ENCODE data around the gene PALM3. TPM values are rescaled to one million over a fixed set of nuclear protein-coding genes. Genes with fewer than 3 reads are reported as not detected.
"Not testable (repeated sequence)": the region's sequence is repeated elsewhere in the genome, so short reads cannot be mapped to it uniquely, and the experiment has no call there.

The PALM3 gene
- total RNA-seq, 1 experiment from 2014 or later = 2.3 TPM

DNA sequence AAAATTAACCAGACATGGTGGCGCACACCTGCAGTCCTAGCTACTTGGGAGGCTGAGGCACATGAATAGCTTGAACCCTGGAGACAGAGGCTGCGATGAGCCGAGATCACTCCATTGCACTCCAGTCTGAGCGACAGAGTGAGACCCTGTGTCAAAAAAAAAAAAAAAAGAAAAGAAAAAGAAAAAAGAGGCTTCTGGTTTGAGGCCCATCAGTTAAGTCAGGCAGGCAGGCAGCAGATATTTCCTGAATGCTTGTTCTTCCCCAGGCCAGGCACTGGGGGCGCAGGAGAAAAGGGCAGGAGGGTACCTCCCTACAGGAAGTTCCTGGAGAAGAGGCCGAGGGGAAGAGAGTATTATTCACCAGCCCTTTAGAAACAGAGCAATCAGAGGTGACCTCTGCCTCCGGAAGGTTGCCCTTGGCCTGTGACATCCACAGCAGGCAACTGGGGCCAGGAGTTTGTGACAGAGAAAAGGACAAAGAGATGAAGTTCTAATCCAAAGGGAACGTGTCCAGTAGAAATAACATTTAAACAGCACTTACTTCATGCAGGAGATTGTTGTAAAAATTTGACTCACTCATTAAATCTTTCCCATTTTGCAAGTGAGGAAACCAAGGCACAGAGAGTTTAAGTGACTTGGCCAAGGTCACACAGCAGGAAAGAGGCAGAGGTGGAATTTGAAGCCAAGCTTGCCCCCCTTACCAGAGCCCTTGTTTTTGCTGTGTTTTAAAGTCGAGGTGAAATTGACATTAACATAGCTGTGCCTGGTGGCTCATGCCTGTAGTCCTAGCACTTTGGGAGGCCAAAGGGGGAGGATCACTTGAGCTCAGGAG lies 38.3 kb downstream of the PALM3 start:
- no peaks in the 10 kb centered on the region for H3F3A ChIP-seq (ENCODE audit: low read length, unreplicated experiment)
- H3K9me3 ChIP-seq (ENCODE audit: low read length) = no peaks in the 10 kb centered on the region
- no peak overlapping the region for H3K9ac ChIP-seq (ENCODE audit: low read length)
- no peak overlapping the region for H3K4me3 ChIP-seq (ENCODE audit: low read length)
- ChIA-PET CTCF (no interaction called here), POLR2A (ENCODE audit: unreplicated experiment) (no interaction called here)
- DNase-seq (peak; percentile 72), ATAC-seq (peak; percentile 97)
- TF ChIP-seq, protein P1, sequence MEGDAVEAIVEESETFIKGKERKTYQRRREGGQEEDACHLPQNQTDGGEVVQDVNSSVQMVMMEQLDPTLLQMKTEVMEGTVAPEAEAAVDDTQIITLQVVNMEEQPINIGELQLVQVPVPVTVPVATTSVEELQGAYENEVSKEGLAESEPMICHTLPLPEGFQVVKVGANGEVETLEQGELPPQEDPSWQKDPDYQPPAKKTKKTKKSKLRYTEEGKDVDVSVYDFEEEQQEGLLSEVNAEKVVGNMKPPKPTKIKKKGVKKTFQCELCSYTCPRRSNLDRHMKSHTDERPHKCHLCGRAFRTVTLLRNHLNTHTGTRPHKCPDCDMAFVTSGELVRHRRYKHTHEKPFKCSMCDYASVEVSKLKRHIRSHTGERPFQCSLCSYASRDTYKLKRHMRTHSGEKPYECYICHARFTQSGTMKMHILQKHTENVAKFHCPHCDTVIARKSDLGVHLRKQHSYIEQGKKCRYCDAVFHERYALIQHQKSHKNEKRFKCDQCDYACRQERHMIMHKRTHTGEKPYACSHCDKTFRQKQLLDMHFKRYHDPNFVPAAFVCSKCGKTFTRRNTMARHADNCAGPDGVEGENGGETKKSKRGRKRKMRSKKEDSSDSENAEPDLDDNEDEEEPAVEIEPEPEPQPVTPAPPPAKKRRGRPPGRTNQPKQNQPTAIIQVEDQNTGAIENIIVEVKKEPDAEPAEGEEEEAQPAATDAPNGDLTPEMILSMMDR (conservative IDR thresholded peaks at IDR 0.05; ENCODE audit: low read depth, low read length) = peak; percentile 75
- TF ChIP-seq EZH2 (IDR thresholded peaks at IDR 0.05; ENCODE audit: low read length, unreplicated experiment) = no peak
- intact Hi-C loops (cut with micrococcal nuclease) = no loop called here
- BruUV-seq (replicated peaks) = no TSS peak
- no peaks in the 10 kb centered on the region for H4K20me1 ChIP-seq (ENCODE audit: low read length)
- no peaks in the 10 kb centered on the region for H3K36me3 ChIP-seq (ENCODE audit: low read depth, low read length)
- 0 out of 2 replicates have a peak, but pooled peaks cover 6% of the 10 kb centered on the region for H3K4me1 ChIP-seq (ENCODE audit: insufficient read depth, low read length)
- no peak overlapping the region for H3K4me2 ChIP-seq (ENCODE audit: low read length)
- peak overlapping the region; percentile 43 for H2AFZ ChIP-seq (ENCODE audit: low read length)
- no peaks in the 10 kb centered on the region for H3K27me3 ChIP-seq (ENCODE audit: low read length)
- H3K9me2 ChIP-seq (replicated peaks; ENCODE audit: low read length) = no peaks in the 10 kb centered on the region
- H3K27ac ChIP-seq (ENCODE audit: low read length) = no peak overlapping the region
- no peaks in the 10 kb centered on the region for H3K79me2 ChIP-seq (ENCODE audit: low read length)

DNA sequence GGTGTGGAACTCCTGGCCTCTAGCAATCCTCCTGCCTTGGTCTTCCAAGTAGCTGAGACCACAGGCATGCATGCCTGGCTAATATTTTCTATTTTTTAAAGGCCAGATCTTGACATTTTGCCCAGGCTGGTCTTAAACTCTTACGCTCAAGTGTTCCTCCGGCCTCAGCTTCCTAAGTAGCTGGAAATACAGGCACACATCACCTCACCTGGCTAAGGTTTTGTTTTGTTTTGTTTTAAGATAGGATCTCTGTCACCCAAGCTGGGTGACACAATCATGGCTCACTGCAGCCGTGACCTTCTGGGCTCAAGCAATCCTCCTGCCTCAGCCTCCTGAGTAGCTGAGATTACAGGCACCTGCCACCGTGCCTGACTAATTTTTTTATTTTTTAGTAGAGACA lies 39.4 kb downstream of the PALM3 start:
- Histone ChIP-seq H4K20me1 (ENCODE audit: low read length) (no peaks in the 10 kb centered on the region), H3K9me3 (ENCODE audit: low read length) (no peaks in the 10 kb centered on the region), H3K4me3 (ENCODE audit: low read length) (no peak overlapping the region), H3F3A (ENCODE audit: low read length, unreplicated experiment) (no peaks in the 10 kb centered on the region), H3K4me1 (ENCODE audit: insufficient read depth, low read length) (0 out of 2 replicates have a peak, but pooled peaks cover 6% of the 10 kb centered on the region), H3K36me3 (ENCODE audit: low read depth, low read length) (no peaks in the 10 kb centered on the region), H3K9me2 (replicated peaks; ENCODE audit: low read length) (no peaks in the 10 kb centered on the region), H3K27ac (ENCODE audit: low read length) (no peak overlapping the region), H3K4me2 (ENCODE audit: low read length) (no peak overlapping the region), H3K27me3 (ENCODE audit: low read length) (no peaks in the 10 kb centered on the region), H3K79me2 (ENCODE audit: low read length) (no peaks in the 10 kb centered on the region), H3K9ac (ENCODE audit: low read length) (no peak overlapping the region), H2AFZ (ENCODE audit: low read length) (peak overlapping the region; percentile 15; the same call in 1 of the 2 replicates)
- ATAC-seq (peak; percentile 17; the same call in 1 of the 2 replicates), DNase-seq (peak; percentile 57)
- no peak for TF ChIP-seq EZH2phosphoT487 (IDR thresholded peaks at IDR 0.05; ENCODE audit: borderline replicate concordance, low read length)
- TF ChIP-seq EZH2 (IDR thresholded peaks at IDR 0.05; ENCODE audit: low read length, unreplicated experiment) = no peak
- TF ChIP-seq, protein P1 (conservative IDR thresholded peaks at IDR 0.05; ENCODE audit: low read depth, low read length) = no peak
- POLR2A ChIA-PET (ENCODE audit: unreplicated experiment) = no interaction called here
- BruUV-seq (replicated peaks) = no TSS peak
- intact Hi-C loops (cut with micrococcal nuclease) = no loop called here
- CTCF ChIA-PET = interaction anchor here (0.7 kb wide), 1 partner anchor 25 kb away, joined by 3 read pairs; no protein-coding TSS in a partner anchor

DNA sequence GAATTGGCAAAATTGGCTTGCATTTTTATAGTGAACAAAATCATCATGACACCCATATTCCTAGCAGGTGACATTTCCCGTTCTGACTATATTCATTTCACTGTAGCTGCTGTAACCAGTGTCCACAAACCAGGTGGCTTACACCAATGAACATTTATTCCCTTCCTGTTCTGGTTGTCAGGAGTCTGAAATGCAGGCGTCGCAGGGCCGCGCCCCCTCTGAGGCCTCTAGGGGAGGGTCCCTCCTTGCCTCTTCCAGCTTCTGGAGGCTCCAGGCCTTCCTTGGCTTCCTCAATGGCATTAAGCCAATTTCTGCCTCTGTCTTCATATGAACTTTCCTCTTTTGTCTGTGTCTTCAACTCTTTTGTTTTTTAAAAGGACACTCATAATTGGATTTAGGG lies 40.4 kb downstream of the PALM3 start:
- H2AFZ ChIP-seq (ENCODE audit: low read length) = no peak overlapping the region
- H3K9ac ChIP-seq (ENCODE audit: low read length) = no peak overlapping the region
- TF ChIP-seq EZH2 (IDR thresholded peaks at IDR 0.05; ENCODE audit: low read length, unreplicated experiment) = no peak
- intact Hi-C loops (cut with micrococcal nuclease) = no loop called here
- H3K36me3 ChIP-seq (ENCODE audit: low read depth, low read length) = no peaks in the 10 kb centered on the region
- no peak overlapping the region for H3K27ac ChIP-seq (ENCODE audit: low read length)
- no peaks in the 10 kb centered on the region for H3F3A ChIP-seq (ENCODE audit: low read length, unreplicated experiment)
- H3K4me1 ChIP-seq (ENCODE audit: insufficient read depth, low read length) = 0 out of 2 replicates have a peak, but pooled peaks cover 6% of the 10 kb centered on the region
- ChIA-PET CTCF (interaction anchor here (0.6 kb wide), 2 partner anchors 36 to 169 kb away, joined by 4 read pairs; no protein-coding TSS in a partner anchor), POLR2A (ENCODE audit: unreplicated experiment) (no interaction called here)
- DNase-seq (no peak), ATAC-seq (no peak)
- no peaks in the 10 kb centered on the region for H3K9me3 ChIP-seq (ENCODE audit: low read length)
- H3K9me2 ChIP-seq (replicated peaks; ENCODE audit: low read length) = no peaks in the 10 kb centered on the region
- no TSS peak for BruUV-seq (replicated peaks)
- no peak overlapping the region for H3K4me3 ChIP-seq (ENCODE audit: low read length)
- no peak overlapping the region for H3K4me2 ChIP-seq (ENCODE audit: low read length)
- H3K27me3 ChIP-seq (ENCODE audit: low read length) = no peaks in the 10 kb centered on the region
- no peaks in the 10 kb centered on the region for H4K20me1 ChIP-seq (ENCODE audit: low read length)
- no peaks in the 10 kb centered on the region for H3K79me2 ChIP-seq (ENCODE audit: low read length)

DNA sequence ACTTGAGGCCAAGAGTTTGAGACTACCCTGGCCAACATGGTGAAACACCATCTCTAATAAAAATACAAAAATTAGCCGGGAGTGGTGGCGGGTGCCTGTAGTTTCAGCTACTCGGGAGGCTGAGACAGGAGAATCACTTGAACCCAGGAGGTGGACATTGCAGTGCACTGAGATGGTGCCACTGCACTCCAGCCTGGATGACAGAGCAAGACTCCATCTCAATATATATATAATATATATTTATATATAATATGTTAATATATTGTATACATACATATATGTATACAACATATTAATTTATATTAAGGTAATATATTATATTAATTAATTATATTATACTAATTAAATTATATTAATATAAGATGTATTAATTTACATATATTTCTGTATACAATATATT lies 42.1 kb downstream of the PALM3 start:
- H3K79me2 ChIP-seq (ENCODE audit: low read length); H3K27me3 ChIP-seq (ENCODE audit: low read length); H3K4me3 ChIP-seq (ENCODE audit: low read length); H3K9me3 ChIP-seq (ENCODE audit: low read length); H3K9me2 ChIP-seq (replicated peaks; ENCODE audit: low read length); BruUV-seq (replicated peaks); intact Hi-C loops (cut with micrococcal nuclease); H3K9ac ChIP-seq (ENCODE audit: low read length); H3F3A ChIP-seq (ENCODE audit: low read length, unreplicated experiment); ATAC-seq; H3K27ac ChIP-seq (ENCODE audit: low read length); H2AFZ ChIP-seq (ENCODE audit: low read length); POLR2A ChIA-PET (ENCODE audit: unreplicated experiment); H3K36me3 ChIP-seq (ENCODE audit: low read depth, low read length); H4K20me1 ChIP-seq (ENCODE audit: low read length); DNase-seq; H3K4me1 ChIP-seq (ENCODE audit: insufficient read depth, low read length); H3K4me2 ChIP-seq (ENCODE audit: low read length): not testable (repeated sequence)
- CTCF ChIA-PET = interaction anchor here (0.6 kb wide), 1 partner anchor 20 kb away, joined by 4 read pairs; no protein-coding TSS in a partner anchor

Measured in PC-3 (cell line).